Stimulated activated CD8-positive, alpha-beta memory T cell treated with anti-CD3 and anti-CD28 coated beads, Interleukin-4, amount 100 ng/mL, for 4 hours (primary cell): ENCODE data around the gene SRCIN1.

Experiments used
- DNase-seq, 2 donors: peaks; one replicate each; pipeline ENCODE4 v3.0.0-alpha.2; 2020; ENCODE audit warnings: low read depth in 2 of 2, low spot score in 1 of 2

The SRCIN1 gene

DNA sequence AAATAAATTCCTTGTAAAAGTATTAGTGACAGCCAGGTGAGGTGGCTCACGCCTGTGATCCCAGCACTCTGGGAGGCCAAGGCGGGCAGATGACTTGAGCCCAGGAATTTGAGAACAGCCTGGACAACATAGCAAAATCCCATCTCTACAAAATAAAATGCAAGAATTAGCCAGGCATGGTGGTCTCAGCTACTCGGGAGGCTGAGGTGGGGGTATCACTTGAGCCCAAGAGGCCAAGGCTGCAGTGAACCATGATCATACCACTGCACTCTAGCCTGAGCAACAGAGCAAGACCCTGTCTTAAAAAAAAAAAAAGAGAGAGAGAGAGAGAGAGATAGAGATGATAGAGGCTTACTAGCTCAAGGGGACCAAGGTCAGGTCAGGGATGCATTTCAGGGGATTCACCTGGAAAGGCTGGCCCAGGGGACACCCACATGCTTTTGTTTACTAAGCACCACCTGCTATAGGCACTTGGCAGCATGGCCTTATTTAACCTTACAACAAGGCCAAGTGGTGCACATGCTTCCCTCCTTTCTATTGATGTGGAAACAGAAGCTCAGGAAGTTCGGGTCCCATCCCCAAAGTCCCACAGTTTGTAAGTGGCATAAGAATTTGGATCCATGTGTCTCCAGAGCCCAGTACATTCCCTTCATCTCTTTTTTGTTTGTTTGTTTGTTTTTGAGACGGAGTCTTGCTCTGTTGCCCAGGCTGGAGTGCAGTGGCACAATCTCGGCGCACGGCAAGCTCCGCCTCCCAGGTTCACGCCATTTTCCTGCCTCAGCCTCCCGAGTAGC, 12.4 kb upstream of the SRCIN1 start:
- no peak for DNase-seq

DNA sequence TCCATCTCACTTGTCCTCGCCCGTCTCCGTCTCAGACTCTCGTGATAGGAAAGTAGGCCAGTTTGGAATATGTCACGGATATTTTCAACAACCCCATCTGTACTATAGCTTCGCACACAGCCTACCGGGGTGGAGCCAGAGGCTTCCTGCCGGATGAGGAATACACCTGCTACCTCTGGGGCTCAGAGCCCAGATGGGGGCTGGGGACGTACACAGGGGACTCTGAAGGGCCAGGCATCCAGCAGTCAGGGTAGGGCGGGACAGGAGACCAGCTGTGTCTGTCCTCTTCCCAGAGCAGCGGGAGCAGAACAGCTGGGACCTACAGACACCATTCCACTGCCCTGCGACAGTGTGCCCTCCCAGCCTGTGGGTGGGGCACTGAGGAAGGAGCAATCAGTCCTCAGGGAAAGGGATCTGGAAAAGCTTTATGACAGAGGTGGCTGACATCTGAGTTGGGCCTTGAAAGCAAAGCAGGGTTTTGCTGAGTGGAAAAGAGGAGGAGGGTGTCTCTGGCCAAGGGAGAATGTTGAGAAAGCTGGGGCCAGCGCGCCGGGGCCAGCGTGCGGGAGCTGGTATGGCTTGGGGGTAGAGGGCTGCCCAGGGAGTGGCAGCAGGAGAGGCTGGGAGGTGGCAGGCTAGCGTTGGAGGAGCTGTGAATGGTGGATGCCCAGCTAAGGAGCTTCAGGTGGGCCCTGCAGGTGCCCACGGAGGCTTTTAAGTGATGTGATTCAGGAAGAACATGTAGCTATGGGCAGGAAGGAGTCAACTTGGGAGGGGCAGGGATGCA, 11.5 kb upstream of the SRCIN1 start:
- no peak for DNase-seq

DNA sequence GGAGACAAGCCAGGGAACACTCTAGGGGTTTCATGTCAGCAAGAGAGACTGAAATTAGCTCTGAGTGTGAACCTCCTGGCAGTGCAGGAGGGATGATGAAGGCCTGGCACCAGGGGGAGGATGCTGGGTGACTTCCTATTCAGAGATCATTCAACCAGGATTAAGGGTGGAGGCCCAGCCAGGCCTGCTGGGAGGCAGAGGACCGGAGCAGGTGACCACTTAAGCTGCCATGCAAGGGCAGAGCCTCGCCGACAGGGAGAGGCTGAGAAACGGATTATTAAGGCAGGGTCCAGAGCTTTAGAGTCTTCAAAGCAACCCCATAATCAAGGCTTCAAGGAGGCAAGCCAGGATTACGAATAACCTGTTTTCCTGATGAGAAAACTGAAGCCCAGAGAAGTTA, 10.6 kb upstream of the SRCIN1 start:
- no peak for DNase-seq

DNA sequence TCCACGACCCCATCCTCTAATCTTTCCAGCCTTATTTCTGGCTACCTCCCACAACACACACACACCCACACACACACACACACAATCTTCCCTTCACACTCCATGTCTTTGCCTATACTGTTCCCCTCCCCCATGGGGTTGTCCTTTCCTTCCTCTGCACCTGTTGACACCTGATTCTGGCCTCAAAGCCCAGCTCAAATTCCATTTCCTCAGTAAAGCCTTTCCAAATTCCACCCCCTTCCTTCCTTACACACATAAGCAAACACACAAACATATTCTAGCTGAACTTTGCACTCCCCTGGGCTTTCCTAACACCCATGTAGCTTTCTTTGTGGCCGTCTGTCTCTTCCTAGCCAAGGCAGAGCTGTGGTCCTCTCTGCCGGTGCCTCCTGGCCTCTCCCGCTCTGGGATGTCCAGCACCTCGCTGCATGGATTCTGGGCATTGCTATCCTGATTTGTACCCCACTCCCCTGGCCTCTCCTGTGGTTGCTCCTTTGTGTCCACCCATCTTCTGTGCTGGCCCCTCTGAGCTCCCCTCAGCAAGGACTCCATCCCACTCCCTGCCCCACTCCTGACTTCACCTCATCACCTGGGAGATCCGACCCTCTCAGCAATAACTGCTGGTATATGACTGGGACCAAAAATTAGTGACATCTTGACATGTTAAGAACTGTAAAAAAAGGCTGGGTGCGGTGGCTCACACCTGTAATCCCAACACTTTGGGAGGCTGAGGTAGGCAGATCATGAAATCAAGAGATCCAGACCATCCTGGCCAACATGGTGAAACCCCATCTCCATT, 8.4 kb upstream of the SRCIN1 start:
- DNase-seq = no peak

DNA sequence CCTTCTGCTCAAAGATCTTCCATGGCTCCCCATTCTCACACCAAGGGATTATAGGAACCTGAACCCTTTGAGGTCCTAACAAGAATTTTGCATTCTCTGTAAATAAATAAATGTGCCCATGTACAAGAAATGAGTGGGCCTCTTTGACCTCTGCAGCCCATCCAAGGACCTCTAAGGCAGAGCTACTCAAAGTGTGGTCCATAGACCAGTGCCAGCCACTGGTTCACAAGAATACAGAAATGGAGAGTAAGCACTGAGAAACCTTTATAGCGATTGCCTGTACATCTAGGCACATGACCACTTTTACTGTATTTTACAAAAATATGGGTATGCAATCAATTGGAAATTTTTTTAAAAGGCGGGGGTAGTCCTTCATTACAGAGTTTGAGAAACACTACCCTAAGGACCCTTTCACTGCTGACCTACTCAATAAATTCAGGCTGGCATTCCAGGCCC, 7.8 kb upstream of the SRCIN1 start:
- DNase-seq = no peak

DNA sequence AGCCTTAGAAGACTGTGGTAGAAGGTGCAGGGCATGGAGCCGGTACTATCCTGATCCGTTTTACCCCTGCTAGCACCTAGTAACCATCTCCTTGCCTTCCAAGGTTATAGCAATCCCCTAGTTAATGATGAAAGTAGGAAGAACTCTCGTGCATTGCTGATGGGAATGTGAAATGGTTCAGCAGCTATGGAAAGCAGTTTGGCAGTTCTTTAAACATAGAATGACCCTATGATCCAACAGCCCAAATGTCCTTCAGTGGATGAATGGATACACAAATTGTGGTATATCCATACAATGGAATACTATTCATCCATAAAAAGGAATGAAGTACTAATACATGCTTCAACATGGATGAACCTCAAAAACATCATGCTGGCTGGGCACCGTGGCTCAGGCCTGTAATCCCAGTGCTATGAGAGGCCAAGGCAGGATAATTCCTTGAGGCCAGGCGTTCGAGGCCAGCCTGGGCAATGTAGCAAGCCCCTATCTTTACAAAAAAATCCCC, 6.2 kb upstream of the SRCIN1 start:
- DNase-seq = no peak

DNA sequence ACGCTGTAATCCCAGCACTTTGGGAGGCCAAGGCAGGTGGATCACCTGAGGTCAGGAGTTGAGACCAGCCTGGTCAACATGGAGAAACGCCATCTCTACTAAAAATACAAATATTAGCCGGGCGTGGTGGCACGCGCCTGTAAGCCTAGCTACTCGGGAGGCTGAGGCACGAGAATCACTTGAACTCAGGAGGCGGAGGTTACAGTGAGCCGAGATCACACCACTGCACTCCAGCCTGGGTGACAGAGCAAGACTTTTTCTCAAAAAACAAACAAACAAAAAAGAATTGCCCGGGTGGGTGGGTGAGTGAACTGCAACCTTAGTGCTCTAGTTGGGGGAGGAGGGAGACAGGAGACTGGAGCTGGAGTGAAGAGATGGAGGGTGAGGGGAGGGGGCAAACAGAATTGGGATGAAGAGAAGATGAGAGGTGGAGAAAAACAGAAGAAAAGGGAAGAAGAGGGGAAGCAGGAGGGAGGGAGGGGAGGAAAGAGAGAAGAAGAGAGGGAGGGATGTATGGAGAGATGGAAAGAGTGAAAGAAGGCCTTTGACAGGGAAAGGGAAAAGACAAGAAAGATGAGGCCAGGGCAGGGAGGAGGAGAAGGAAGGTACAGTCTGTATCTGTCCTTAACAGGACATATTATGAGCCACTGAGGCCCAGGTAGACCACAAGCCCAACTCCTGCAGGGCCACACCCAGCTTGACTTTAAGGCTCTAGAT, 5.5 kb upstream of the SRCIN1 start:
- no peak for DNase-seq

DNA sequence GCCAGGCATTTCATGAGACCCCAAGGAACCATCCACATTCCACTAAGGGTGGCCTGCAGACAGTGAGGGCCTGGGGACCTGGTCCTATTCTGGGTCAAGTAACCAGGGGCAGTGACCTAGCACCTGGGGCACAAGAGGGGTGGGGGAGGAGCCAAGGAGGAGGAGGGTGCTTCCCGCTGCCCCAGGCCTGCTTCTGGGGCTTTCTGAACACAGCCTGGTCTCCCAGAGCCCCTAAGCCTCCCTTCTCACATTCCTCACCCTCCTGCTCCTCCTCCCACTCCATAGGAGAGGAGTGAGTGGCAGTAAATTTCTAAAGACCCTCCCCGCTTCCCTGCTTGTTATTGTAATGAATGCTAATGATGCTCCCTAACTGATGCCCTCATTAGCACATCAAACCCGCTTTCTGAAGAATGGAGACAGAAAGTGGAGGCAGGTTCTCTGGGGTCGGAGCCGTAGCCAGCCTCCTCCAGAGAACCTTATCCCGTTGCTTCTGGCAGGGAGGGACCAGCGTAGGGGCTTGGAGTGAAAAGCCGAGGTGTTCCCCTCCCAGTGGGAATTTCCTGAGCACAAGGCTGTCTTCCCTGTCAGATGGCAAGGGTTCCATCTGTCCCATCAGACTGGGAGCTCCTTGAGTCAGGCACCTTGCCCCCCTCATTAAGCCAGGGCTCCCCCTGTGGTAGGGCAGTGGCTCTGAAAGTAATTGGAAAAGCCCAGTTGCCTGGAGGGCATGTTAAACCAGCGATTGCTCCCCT, 3.7 kb upstream of the SRCIN1 start:
- no peak for DNase-seq

DNA sequence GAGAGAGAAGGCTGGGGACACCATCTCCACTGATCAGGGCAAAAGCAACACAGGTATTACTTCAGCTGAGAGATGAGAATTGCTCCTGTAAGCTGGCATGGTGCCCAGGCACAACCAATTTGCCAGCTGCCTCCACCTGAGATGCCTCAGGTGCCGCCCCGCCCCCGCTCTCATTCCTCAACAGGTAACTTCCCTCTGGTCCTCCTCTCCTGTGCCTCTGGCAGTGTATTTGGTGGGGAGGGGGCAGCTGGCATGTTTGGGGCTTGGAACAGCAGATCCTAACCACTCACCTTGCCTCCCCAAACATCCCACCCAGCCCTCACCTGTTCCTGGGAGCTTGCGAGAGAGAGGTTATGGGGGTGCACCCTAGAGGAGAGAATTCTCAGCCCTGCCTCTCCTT, 2.9 kb upstream of the SRCIN1 start:
- no peak for DNase-seq

DNA sequence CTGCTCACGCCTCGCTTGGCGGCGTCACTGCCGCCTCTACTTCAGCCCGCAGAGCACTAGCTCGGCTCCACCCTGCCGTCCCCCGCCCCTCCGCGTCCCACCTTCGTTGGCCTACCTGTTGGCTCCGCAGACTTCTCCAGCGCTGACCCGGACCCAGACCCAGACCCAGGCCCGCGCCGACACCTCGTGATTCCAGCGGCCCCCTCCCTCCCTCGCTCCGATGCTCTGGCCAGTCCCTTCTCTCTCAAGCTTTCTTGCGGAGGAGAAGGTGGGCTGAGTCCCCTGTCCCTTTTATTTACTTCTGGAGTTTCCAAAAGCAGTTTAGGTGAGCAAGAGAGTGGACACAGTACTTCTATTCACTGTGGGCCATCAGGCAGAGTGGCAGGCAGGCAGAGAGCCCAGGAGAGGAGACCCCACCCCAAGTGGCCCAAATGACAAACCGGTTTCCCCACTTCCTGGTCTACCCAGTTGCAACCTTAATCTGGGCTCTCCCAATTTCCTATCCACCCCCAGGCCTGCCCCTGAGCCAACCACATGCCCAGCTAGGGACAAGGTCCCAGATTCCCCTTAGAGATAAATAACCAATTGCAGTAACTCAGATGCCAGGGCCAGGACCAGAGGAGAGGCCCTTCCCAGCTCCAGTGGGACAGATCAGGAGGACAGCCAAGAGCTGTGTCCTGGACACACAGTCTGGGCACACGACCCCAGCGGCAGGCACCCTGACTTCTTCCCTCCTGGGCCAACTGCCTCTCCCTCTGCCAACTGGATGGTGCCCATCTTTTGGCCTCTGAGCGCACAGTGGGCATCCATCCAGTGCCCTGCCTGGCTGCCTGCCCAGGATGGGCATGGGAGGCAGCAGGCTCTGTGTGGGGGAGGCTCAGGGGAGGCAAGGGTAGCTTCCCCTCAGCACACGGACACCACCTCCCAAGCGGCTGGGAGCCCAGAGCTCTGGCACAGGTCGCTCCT, 1.2 kb upstream of the SRCIN1 start:
- no peak for DNase-seq

DNA sequence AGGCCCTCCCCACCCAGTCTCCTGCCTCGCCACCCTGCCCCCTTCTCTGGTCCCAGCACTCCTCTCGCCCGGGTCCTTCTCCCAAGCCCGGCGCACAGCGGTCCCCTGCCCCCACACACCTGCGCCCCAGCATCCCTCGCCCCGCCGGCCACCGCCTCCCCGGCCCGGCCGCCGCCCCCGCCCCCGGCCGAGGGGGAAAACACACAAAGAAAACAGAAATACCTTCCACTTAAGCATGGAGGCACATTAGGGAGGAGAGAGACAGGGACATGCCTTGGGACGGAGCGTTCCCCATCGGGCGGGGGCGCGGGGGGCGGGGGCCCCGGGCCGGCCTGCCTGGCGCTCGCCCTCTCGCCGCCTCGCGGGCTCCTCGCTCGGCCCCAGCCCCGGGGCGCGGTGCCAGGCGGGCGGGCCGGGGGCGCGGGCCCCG, 326 bp downstream of the SRCIN1 start:
- no peak for DNase-seq

DNA sequence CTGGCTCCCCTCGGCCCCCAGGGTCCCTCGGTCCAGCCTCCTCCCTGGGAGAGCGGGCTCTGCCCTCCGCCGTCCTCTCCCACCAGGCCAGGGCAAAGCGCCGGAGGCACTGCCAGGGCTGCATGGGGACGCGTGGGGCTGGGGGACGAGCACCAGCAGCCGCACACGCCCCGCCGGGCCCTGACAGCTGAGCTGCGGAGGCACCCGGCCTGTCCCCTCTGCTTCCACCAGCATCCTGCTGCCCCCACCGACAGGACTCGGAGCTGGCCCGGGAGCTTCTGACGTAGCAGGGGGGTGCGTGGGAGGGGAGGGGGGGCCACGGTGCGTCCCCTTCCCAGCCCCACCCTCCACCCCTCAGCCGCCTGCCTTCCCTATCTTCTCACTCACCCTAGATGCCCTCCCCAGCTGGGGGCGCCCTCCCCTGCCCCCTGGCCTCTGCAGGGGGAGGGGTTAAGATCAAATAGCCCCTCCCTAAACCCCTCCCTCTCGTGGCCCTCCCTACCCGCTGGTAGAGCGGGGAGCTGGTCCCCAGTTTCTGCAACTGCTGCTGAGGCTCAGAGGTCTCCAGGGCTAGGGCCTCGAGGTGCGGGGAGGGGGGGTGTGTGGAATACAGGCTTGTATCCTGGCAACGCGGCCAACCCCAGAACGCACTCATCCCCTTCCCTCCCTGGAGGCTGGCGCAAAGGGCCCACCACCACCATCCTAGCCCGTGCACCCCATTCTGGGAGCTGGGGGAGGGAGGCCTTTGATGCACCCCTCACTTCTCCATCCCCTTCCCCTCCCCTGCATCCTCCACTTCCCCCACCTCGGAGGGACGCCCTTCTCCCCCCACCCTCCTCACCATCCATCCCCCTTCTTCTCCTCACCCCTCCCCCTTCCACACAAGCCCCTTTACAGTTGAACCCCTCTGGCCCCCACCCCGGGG, 1.0 kb downstream of the SRCIN1 start:
- DNase-seq = no peak

DNA sequence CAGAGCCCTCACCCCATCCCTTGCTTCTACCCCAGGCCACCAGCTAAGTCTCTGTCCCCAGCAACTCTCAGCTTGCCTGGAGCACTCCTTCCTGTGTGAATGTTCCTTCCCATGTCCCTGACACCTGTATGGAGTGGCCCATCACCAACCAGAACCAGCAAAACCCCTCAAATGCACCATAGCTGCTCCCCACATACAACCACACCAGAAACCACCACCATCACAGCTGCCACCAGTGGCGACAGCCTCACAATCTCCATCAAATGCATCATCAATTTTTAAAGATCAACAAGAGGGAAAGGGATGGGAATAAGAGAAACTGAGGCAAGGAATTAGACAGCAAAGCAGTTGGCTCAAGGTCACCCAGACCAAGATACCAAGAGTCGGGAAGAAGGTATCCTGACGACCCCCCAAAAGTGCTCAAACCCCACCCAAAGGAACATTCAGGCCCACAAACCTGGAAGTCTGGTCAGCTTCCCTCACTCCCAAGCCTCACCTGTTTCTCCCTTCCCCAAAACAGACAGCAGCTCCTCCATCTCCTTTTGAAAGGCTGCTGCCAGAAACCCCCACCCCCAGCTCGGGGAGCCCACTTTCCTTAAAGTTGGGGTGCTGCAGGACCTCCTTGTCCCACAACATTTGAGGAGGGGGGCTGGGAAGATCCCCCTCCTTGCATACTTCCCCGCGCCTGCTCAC, 1.8 kb downstream of the SRCIN1 start:
- no peak for DNase-seq

DNA sequence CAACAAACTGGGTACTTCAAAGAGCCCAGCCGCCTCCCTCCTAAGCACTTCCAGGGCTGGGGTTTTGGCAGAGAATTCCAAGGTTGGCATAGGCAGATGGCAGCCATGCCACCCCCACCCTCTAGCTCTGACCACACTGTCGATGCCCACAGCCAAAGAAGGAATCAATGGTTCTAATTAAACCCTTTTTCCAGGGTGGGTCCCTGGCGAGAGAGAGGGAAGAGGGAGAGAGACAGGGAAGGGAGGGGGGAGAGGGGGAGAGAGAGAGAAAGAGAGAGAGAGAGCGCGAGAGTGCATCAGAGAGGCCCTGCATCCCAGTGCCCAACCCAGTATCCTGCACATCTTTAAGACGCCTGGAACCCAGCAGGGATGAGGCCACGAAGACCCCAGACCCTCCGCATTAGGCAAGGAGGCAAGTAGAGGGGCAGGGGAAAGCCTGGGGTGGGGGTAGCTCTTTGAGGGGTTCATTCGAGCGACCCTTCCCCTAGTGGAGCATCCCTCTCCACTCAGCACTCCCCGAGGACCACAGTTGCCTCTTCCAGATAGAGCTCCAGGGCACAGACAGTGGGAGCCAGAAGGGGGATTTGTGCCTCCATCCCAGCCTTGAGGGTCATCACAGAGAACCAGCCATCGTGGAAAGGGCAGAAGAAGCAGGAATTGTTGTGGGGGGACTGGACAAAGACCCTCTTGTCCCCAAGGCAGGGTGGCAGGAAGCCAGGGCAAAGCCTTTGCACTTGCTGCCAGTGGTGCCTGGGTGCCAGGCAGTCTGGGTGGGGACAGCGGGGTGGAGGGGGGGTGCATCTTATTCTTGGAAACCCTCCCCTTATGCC, 2.6 kb downstream of the SRCIN1 start:
- no peak for DNase-seq

DNA sequence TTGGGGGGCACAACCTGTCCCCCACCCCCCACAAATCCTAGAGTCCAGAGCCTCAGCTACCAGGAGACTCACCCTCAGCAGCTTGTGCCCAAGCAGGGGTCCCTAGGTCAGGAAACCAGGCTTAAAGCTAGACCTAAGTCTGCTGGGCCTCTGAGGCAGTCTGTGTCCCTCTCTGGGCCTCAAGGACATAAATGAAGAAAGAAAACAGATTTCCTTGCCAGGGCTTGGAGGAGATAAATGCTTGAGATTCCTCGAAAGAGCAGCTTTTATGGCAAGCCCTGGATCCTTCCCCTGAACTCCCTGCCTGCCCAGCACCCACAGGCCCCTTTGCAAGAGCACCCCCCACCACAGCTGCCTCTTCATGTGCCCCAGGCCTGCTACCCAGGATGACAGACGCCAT, 3.3 kb downstream of the SRCIN1 start:
- DNase-seq = no peak

DNA sequence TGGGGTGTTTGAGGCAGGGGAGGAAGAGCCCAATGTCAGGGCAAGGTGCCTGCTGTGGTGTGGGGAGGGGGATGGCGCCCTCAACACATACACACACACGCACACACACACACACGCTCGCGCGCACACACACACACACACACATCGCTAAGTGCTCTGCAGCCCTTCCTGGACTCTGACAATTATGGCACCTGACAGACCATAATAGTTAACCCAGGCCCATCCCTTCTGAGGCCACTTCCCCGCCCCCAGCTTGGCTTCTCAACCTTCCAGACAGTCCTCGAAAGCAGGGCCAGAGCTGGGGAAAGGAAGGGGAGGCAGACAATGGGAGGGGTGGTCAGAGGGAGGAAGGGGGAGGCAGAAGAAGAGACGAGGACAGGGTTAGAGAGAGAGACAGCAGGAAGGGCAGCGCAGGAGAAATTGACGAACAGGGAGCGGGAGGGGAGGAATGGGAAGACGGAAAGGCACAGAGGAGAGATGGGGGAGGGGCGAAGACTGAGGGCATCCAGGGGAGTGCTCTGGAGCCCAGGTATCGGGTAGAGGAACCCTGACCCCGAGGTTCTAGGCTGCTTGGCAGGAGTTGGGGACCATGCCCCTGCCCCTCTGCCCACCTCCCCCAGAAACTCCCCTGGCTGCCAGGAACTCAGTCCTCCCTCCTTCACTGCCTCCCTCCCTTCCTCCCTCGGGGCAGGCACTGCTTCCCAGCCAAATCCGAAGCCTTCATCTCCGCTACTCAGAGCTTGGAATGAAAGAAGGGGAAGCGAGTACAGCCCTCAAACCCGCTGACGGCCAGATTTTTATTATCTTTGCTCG, 4.0 kb downstream of the SRCIN1 start:
- no peak for DNase-seq
